Measurements from ENCODE around the gene NCOA3.

DNA sequence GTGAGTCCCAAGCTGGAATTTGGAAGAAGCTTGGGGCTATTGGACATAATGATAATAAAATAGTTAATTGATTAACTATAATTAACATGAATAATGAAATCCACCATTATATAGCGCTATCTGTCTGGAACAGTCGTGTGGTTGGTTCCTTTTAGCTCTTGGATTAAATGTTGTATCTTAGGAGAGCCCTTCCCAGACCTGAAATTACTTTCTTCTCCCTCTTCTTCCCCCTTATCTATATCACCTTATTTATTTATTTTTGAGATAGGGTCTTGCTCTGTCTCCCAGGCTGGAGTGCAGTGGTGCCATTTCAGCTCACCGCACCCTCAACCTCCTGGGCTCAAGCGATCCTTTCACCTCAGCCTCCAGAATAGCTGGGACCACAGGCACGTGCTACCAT lies 64.6 kb downstream of the NCOA3 start:
- TF ChIP-seq, protein P1, sequence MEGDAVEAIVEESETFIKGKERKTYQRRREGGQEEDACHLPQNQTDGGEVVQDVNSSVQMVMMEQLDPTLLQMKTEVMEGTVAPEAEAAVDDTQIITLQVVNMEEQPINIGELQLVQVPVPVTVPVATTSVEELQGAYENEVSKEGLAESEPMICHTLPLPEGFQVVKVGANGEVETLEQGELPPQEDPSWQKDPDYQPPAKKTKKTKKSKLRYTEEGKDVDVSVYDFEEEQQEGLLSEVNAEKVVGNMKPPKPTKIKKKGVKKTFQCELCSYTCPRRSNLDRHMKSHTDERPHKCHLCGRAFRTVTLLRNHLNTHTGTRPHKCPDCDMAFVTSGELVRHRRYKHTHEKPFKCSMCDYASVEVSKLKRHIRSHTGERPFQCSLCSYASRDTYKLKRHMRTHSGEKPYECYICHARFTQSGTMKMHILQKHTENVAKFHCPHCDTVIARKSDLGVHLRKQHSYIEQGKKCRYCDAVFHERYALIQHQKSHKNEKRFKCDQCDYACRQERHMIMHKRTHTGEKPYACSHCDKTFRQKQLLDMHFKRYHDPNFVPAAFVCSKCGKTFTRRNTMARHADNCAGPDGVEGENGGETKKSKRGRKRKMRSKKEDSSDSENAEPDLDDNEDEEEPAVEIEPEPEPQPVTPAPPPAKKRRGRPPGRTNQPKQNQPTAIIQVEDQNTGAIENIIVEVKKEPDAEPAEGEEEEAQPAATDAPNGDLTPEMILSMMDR (IDR thresholded peaks at IDR 0.05) = no peak
- TF ChIP-seq POLR2A (IDR thresholded peaks at IDR 0.05) (no peak), POLR2AphosphoS5 (IDR thresholded peaks at IDR 0.05) (no peak)
